Uterus (tissue), 2 donors: ENCODE measurements around the gene THAP3.

Experiments
- POLR2A ChIP-seq, 2 donors: fragments of 450-650 bp; IDR thresholded peaks; one replicate each; pipeline ENCODE4 v1.6.1; 2016; ENCODE audit warnings: antibody characterized with exemption in 2 of 2, mild to moderate bottlenecking in 1 of 2, moderate library complexity in 1 of 2
- TF ChIP-seq, protein P1 (sequence below), 4 experiments: fragments of 200-600 bp in 2 of 4; fragments of 450-650 bp in 2 of 4; sonication (generic) in 2 of 4; IDR thresholded peaks; one replicate each; pipeline ENCODE4 v1.5.1; 2016 to 2019; ENCODE audit warnings: antibody characterized with exemption in 4 of 4, mild to moderate bottlenecking in 2 of 4, moderate library complexity in 1 of 4

- TF ChIP-seq, protein P1, sequence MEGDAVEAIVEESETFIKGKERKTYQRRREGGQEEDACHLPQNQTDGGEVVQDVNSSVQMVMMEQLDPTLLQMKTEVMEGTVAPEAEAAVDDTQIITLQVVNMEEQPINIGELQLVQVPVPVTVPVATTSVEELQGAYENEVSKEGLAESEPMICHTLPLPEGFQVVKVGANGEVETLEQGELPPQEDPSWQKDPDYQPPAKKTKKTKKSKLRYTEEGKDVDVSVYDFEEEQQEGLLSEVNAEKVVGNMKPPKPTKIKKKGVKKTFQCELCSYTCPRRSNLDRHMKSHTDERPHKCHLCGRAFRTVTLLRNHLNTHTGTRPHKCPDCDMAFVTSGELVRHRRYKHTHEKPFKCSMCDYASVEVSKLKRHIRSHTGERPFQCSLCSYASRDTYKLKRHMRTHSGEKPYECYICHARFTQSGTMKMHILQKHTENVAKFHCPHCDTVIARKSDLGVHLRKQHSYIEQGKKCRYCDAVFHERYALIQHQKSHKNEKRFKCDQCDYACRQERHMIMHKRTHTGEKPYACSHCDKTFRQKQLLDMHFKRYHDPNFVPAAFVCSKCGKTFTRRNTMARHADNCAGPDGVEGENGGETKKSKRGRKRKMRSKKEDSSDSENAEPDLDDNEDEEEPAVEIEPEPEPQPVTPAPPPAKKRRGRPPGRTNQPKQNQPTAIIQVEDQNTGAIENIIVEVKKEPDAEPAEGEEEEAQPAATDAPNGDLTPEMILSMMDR (IDR thresholded peaks at IDR 0.05): no peak
- TF ChIP-seq POLR2A (IDR thresholded peaks at IDR 0.05): no peak
These were observed 51.3 kb downstream of the THAP3 start for GRCh38 chr1:6675941-6676340.
